Measurements from ENCODE around the gene GALNT17.

GALNT17 gene

DNA sequence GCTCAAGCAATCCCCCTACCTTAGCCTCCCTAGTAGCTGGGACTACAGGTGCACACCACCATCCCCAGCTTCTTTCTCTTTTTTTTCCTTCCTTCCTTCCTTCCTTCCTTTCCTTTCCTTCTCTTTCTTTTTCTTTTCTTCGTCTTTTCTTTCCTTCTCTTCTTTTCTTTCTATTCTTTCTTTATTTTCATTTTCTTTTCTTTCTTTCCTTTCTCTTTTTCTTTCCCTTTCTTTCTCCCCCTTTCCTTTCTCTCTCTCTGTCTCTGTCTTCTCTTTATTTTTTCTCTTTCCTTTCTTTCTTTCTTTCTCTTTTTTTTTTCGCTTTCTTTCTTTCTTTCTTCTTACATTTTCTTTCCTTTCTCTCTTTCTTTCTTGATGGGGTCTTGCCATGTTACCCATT, 621.3 kb downstream of the GALNT17 start:
- Histone ChIP-seq H3K4me3 (ENCODE audit: low read depth, low read length) (no peak overlapping the region), H3K9me3 (ENCODE audit: control insufficient read depth, insufficient read depth, low read depth, low read length) (no peaks in the 10 kb centered on the region), H3K4me1 (ENCODE audit: control insufficient read depth, insufficient read depth, low read length) (no peaks in the 10 kb centered on the region), H3K27ac (ENCODE audit: extremely low read depth, low read depth, low read length) (no peak overlapping the region), H3K36me3 (ENCODE audit: control insufficient read depth in 2 of 2, insufficient read depth in 1 of 2, low read length in 2 of 2) (no peaks in the 10 kb centered on the region)
- POLR2A ChIA-PET = no interaction called here
- CTCF ChIA-PET = no interaction called here
- no peak for TF ChIP-seq ZBTB1 (tag by site-specific recombination; IDR thresholded peaks at IDR 0.05)
- no peak for TF ChIP-seq ZNF560 (tag by site-specific recombination; IDR thresholded peaks at IDR 0.05; ENCODE audit: borderline replicate concordance)
- no peak for TF ChIP-seq ZNF239 (tag by site-specific recombination; IDR thresholded peaks at IDR 0.05)
- TF ChIP-seq GLI2 (tag by site-specific recombination; IDR thresholded peaks at IDR 0.05; ENCODE audit: borderline replicate concordance, low read depth) = no peak
- no peak for TF ChIP-seq ZNF362 (tag by site-specific recombination; IDR thresholded peaks at IDR 0.05)
- TF ChIP-seq ZNF654 (tag by site-specific recombination; IDR thresholded peaks at IDR 0.05; ENCODE audit: low read depth) = no peak
- TF ChIP-seq, protein P1, sequence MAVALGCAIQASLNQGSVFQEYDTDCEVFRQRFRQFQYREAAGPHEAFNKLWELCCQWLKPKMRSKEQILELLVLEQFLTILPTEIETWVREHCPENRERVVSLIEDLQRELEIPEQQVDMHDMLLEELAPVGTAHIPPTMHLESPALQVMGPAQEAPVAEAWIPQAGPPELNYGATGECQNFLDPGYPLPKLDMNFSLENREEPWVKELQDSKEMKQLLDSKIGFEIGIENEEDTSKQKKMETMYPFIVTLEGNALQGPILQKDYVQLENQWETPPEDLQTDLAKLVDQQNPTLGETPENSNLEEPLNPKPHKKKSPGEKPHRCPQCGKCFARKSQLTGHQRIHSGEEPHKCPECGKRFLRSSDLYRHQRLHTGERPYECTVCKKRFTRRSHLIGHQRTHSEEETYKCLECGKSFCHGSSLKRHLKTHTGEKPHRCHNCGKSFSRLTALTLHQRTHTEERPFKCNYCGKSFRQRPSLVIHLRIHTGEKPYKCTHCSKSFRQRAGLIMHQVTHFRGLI (tag by site-specific recombination; IDR thresholded peaks at IDR 0.05) = no peak
- TF ChIP-seq HOXD13 (CRISPR knock-in tag; IDR thresholded peaks at IDR 0.05; ENCODE audit: borderline replicate concordance) = no peak
- TF ChIP-seq PRDM1 (tag by site-specific recombination; IDR thresholded peaks at IDR 0.05) = peak; percentile 93
- no peak for TF ChIP-seq CTCF (tag by site-specific recombination; IDR thresholded peaks at IDR 0.05)
- peak; percentile 53; the same call in 1 of the 2 replicates for TF ChIP-seq ZNF366 (tag by site-specific recombination; conservative IDR thresholded peaks at IDR 0.05)

DNA sequence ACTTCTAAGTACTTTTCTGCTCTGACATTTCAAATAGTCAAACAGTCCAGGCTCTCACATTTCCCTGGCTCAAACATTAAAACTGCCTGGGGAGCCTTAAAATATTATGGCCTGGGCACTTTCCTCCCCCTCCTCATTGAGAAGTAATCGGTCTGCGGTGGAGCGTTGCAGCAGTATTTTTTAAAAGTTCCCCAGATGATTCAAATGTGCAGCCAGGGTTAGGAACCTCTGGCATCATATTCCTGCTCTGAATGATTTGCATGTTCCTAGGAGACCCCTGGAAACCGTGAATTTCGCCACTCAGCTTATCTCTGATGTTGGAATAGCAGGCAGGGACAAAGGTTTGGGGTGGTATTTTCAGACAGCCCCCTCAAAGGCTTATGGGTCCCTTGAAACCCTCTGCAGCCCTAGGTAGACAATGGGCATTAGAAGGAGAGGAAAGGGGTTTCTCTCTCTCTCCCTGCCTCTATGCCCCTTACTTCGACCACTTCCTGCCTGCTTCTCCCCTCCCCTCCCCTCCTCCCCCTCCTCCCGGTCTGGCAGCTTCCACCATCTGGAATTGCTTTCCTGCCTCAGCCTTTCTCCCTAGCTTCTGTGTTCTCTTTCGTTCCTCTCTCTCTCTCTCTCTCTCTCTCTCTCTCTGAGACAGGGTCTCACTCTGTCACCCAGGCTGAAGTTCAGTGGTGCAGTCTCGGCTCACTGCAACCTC, 622.2 kb downstream of the GALNT17 start:
- ChIA-PET POLR2A (no interaction called here), CTCF (no interaction called here)
- H3K36me3 ChIP-seq (ENCODE audit: control insufficient read depth in 2 of 2, insufficient read depth in 1 of 2, low read length in 2 of 2) = no peaks in the 10 kb centered on the region
- H3K4me3 ChIP-seq (ENCODE audit: low read depth, low read length) = no peak overlapping the region
- H3K4me1 ChIP-seq (ENCODE audit: control insufficient read depth, insufficient read depth, low read length) = no peaks in the 10 kb centered on the region
- no peak overlapping the region for H3K27ac ChIP-seq (ENCODE audit: extremely low read depth, low read depth, low read length)
- H3K9me3 ChIP-seq (ENCODE audit: control insufficient read depth, insufficient read depth, low read depth, low read length) = no peaks in the 10 kb centered on the region
- TF ChIP-seq ZNF266 (tag by site-specific recombination; IDR thresholded peaks at IDR 0.05; ENCODE audit: low read depth) (no peak), SCRT1 (tag by site-specific recombination; IDR thresholded peaks at IDR 0.05; ENCODE audit: borderline replicate concordance) (no peak), ZNF311 (tag by site-specific recombination; IDR thresholded peaks at IDR 0.05; ENCODE audit: borderline replicate concordance) (no peak)

DNA sequence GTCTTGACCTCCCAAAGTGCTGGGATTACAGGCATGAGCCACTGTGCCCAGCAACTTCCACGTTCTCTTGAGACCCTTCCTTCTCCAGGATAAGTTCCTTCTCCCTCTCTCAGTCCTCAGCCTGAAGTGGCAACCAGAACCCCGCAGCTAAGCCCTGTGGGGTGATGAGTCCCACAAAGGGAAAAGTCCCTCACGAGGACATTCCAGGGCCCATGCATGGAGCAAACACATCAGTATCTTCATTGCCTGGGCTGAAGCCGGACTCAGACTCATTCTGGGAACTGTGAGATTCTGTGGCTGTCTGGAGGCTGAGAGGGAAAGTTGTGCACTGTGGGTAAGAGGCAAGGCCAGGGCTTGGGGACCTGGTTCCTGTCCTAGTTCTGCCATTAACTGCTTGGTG, 622.9 kb downstream of the GALNT17 start:
- Histone ChIP-seq H3K27ac (ENCODE audit: extremely low read depth, low read depth, low read length) (no peak overlapping the region), H3K4me1 (ENCODE audit: control insufficient read depth, insufficient read depth, low read length) (no peaks in the 10 kb centered on the region), H3K4me3 (ENCODE audit: low read depth, low read length) (no peak overlapping the region), H3K9me3 (ENCODE audit: control insufficient read depth, insufficient read depth, low read depth, low read length) (no peaks in the 10 kb centered on the region), H3K36me3 (ENCODE audit: control insufficient read depth in 2 of 2, insufficient read depth in 1 of 2, low read length in 2 of 2) (no peaks in the 10 kb centered on the region)
- POLR2A ChIA-PET = no interaction called here
- CTCF ChIA-PET = no interaction called here
- TF ChIP-seq ZSCAN18 (tag by site-specific recombination; IDR thresholded peaks at IDR 0.05) (no peak), ZNF658 (tag by site-specific recombination; IDR thresholded peaks at IDR 0.05) (no peak), WT1 (tag by site-specific recombination; IDR thresholded peaks at IDR 0.05) (no peak), YY1 (tag by site-specific recombination; IDR thresholded peaks at IDR 0.05) (no peak), ZNF548 (tag by site-specific recombination; IDR thresholded peaks at IDR 0.05) (no peak), ZNF211 (tag by site-specific recombination; IDR thresholded peaks at IDR 0.05; ENCODE audit: low read depth) (no peak), ZNF677 (tag by site-specific recombination; IDR thresholded peaks at IDR 0.05) (no peak), ZNF830 (tag by site-specific recombination; IDR thresholded peaks at IDR 0.05; ENCODE audit: low read depth) (no peak), FEZF1 (tag by site-specific recombination; IDR thresholded peaks at IDR 0.05) (no peak), SP3 (tag by site-specific recombination; IDR thresholded peaks at IDR 0.05) (no peak), ZBTB26 (tag by site-specific recombination; optimal IDR thresholded peaks at IDR 0.05) (no peak), ZNF837 (tag by site-specific recombination; IDR thresholded peaks at IDR 0.05) (no peak)

Data from HEK293 (cell line).